ENCODE measurements around the gene BAHCC1.

- no peak for TF ChIP-seq POLR2A (conservative IDR thresholded peaks at IDR 0.05)
- TF ChIP-seq NRF1 (conservative IDR thresholded peaks at IDR 0.05 in 1 of 2, IDR thresholded peaks at IDR 0.05 in 1 of 2), result no peak
- TF ChIP-seq POLR2AphosphoS5 (IDR thresholded peaks at IDR 0.05; ENCODE audit: control insufficient read depth, insufficient read depth, low read depth, low read length), result no peak
- no peak for TF ChIP-seq HDAC6 (IDR thresholded peaks at IDR 0.05; ENCODE audit: low read depth, low read length)
- TF ChIP-seq NR3C1 (CRISPR knock-in tag; IDR thresholded peaks at IDR 0.05), result no peak
- TF ChIP-seq CTCF (IDR thresholded peaks at IDR 0.05 in 2 of 3, conservative IDR thresholded peaks at IDR 0.05 in 1 of 3; ENCODE audit: insufficient read depth in 2 of 3, low read depth in 1 of 3, low read length in 3 of 3), result no peak
- TF ChIP-seq JUND (IDR thresholded peaks at IDR 0.05; ENCODE audit: borderline replicate concordance, low read depth, low read length), result no peak
- TF ChIP-seq JUND (tag; IDR thresholded peaks at IDR 0.05; ENCODE audit: borderline replicate concordance, low read depth, low read length), result no peak
- no peak for TF ChIP-seq HOMEZ (CRISPR knock-in tag; IDR thresholded peaks at IDR 0.05)
- TF ChIP-seq SMARCA5 (IDR thresholded peaks at IDR 0.05), result no peak
Measured at GRCh38 chr17:81417049-81417878, 22.0 kb downstream of the BAHCC1 start.
